Liver (tissue), 9 donors: Measurements from ENCODE around the gene EXOSC10. TPM values are rescaled to one million over a fixed set of nuclear protein-coding genes. Genes with fewer than 3 reads are reported as not detected.
"Not testable (repeated sequence)": the region's sequence is repeated elsewhere in the genome, so short reads cannot be mapped to it uniquely, and the experiment has no call there.

Experiments used
- DNase-seq: peaks from one replicate; pipeline ENCODE4 v3.0.0-alpha.2; 2017; ENCODE audit warnings: low spot score
- H3K27ac ChIP-seq, 2 donors: one replicate each; pipeline ENCODE4 v1.7.0; 2013; ENCODE audit warnings: inconsistent platforms in 2 of 2, low read length in 2 of 2, control low read depth in 1 of 2, low read depth in 1 of 2, mild to moderate bottlenecking in 1 of 2
- H3K27me3 ChIP-seq, 4 donors: one replicate each; pipeline versions ENCODE4 v1.6.1 to v1.7.0; 2013; ENCODE audit warnings: low read length in 3 of 4, inconsistent platforms in 1 of 4, mild to moderate bottlenecking in 1 of 4, moderate library complexity in 1 of 4; ENCODE audit not compliant: control insufficient read depth in 4 of 4, insufficient read depth in 4 of 4
- H3K36me3 ChIP-seq, 4 donors: one replicate each; pipeline versions ENCODE4 v1.6.1 to v1.7.0; 2013; ENCODE audit warnings: low read length in 3 of 4, mild to moderate bottlenecking in 3 of 4, low read depth in 1 of 4, moderate library complexity in 1 of 4; ENCODE audit not compliant: control insufficient read depth in 4 of 4, insufficient read depth in 3 of 4
- H3K4me1 ChIP-seq, 4 donors: one replicate each; pipeline versions ENCODE4 v1.6.1 to v1.7.0; 2013; ENCODE audit warnings: low read length in 3 of 4, mild to moderate bottlenecking in 3 of 4, moderate library complexity in 1 of 4; ENCODE audit not compliant: control insufficient read depth in 4 of 4, insufficient read depth in 4 of 4
- H3K4me3 ChIP-seq, 3 donors: one replicate each; pipeline versions ENCODE4 v1.6.1 to v1.7.0; 2013; ENCODE audit warnings: low read length in 3 of 3, control low read depth in 1 of 3, low read depth in 1 of 3, mild to moderate bottlenecking in 1 of 3
- H3K9ac ChIP-seq, 2 donors: one replicate each; pipeline ENCODE4 v1.7.0; 2013; ENCODE audit warnings: low read length in 2 of 2, mild to moderate bottlenecking in 2 of 2, moderate library complexity in 2 of 2, control low read depth in 1 of 2, low read depth in 1 of 2
- H3K9me3 ChIP-seq, 4 donors: one replicate each; pipeline versions ENCODE4 v1.6.1 to v1.7.0; 2013; ENCODE audit warnings: low read length in 3 of 4; ENCODE audit not compliant: control insufficient read depth in 4 of 4
- ATF3 ChIP-seq: IDR thresholded peaks from 2 replicates; pipeline ENCODE4 v1.6.1; 2016; ENCODE audit warnings: antibody characterized with exemption
- CTCF ChIP-seq: fragments of 150-350 bp; IDR thresholded peaks from 2 replicates; pipeline ENCODE4 v1.5.1; 2017; ENCODE audit warnings: improper control_type of control experiment, low read depth, low read length; ENCODE audit not compliant: missing input control
- EGR1 ChIP-seq, 2 donors: IDR thresholded peaks; 2 replicates each; pipeline ENCODE4 v1.6.1; 2016 to 2018; ENCODE audit warnings: antibody characterized with exemption in 2 of 2, low read depth in 2 of 2
- FOXA1 ChIP-seq: IDR thresholded peaks from 2 replicates; pipeline ENCODE4 v1.6.1; 2016; ENCODE audit warnings: antibody characterized with exemption
- FOXA2 ChIP-seq: IDR thresholded peaks from 2 replicates; pipeline ENCODE4 v1.6.1; 2016; ENCODE audit warnings: antibody characterized with exemption
- GABPA ChIP-seq, 2 donors: IDR thresholded peaks in 1 of 2; conservative IDR thresholded peaks in 1 of 2; 2 replicates each; pipeline ENCODE4 v1.6.1; 2016; ENCODE audit warnings: antibody characterized with exemption in 2 of 2, mild to moderate bottlenecking in 1 of 2, moderate library complexity in 1 of 2
- HNF4A ChIP-seq, 2 donors: conservative IDR thresholded peaks; 2 replicates each; pipeline ENCODE4 v1.6.1; 2016; ENCODE audit warnings: antibody characterized with exemption in 2 of 2, mild to moderate bottlenecking in 2 of 2
- HNF4G ChIP-seq: IDR thresholded peaks from 2 replicates; pipeline ENCODE4 v1.6.1; 2016; ENCODE audit warnings: antibody characterized with exemption
- JUND ChIP-seq, 2 donors: IDR thresholded peaks; 2 replicates each; pipeline ENCODE4 v1.6.1; 2016; ENCODE audit warnings: antibody characterized with exemption in 2 of 2
- NR2F2 ChIP-seq: IDR thresholded peaks from 2 replicates; pipeline ENCODE4 v1.6.1; 2016; ENCODE audit warnings: antibody characterized with exemption
- RAD21 ChIP-seq, 2 donors: IDR thresholded peaks; 2 replicates each; pipeline ENCODE4 v1.6.1; 2016; ENCODE audit warnings: antibody characterized with exemption in 2 of 2, mild to moderate bottlenecking in 2 of 2
- RXRA ChIP-seq, 2 donors: IDR thresholded peaks; 2 replicates each; pipeline ENCODE4 v1.6.1; 2017 to 2018; ENCODE audit warnings: antibody characterized with exemption in 2 of 2, mild to moderate bottlenecking in 1 of 2
- SP1 ChIP-seq: IDR thresholded peaks from 2 replicates; pipeline ENCODE4 v1.6.1; 2018; ENCODE audit warnings: antibody characterized with exemption, mild to moderate bottlenecking
- TAF1 ChIP-seq: conservative IDR thresholded peaks from 2 replicates; pipeline ENCODE4 v1.6.1; 2016; ENCODE audit warnings: antibody characterized with exemption, mild to moderate bottlenecking
- YY1 ChIP-seq: IDR thresholded peaks from 2 replicates; pipeline ENCODE4 v1.6.1; 2016; ENCODE audit warnings: antibody characterized with exemption, mild to moderate bottlenecking
- WGBS: extraction: QIAGEN DNeasy Blood & Tissue Kit; methylation state at CpG from one replicate; pipeline ENCODE4 v1.1.7; 2013; 5-methylcytosine and 5-hydroxymethylcytosine counted together
- polyA plus RNA-seq, 2 donors: library from polyadenylated mRNA; stranded (reverse) in 1 of 2; unstranded in 1 of 2; fragments of 200-250 nt in 1 of 2; fragments of >200 nt in 1 of 2; fragmentation: Nextera tagmentation in 1 of 2; extraction: Ambion mirVana in 1 of 2; gene quantifications; one replicate each; pipeline versions ENCODE4 v1.2.1 to v1.2.3, GENCODE V29; 2013 to 2015
- total RNA-seq, 2 donors: library from RNA; depleted of rRNA; stranded (reverse); fragments of >200 nt; gene quantifications; one replicate each; pipeline ENCODE4 v1.2.3, GENCODE V29; 2014
- TF ChIP-seq, protein P1 (sequence below): IDR thresholded peaks from 2 replicates; pipeline ENCODE4 v1.6.1; 2016; ENCODE audit warnings: antibody characterized with exemption
- TF ChIP-seq, protein P2 (sequence below): IDR thresholded peaks from 2 replicates; pipeline ENCODE4 v1.6.1; 2016; ENCODE audit warnings: antibody characterized with exemption, mild to moderate bottlenecking
- TF ChIP-seq, protein P3 (sequence below): IDR thresholded peaks from 2 replicates; pipeline ENCODE4 v1.6.1; 2016; ENCODE audit warnings: antibody characterized with exemption
- donor health status: healthy.
- donor health status: healthy.
- donor health status: healthy.
- donor health status: healthy.
- donor health status: healthy.

EXOSC10 gene
- total and polyA plus RNA-seq, 4 donors, result 11.3 to 29.2 (median 20.9) TPM

DNA sequence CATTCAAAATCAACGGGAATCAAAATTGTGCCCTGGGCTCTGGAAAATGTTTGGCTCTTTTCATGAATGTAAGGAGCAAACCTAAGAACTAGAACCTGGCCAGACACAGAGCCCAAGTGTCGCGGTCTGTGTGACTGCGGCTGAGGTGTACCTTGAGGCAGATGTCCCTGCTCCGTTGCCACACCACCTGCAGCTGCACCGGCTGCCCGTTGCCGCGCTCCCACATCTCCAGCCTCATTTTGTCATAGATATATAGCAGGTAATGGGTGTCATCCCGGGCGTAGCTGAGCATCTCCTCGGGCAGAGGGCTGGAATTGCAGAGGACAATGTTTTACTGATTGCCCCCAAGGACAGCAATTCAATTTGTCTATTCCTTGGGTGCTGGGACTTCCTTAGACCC, 18.7 kb downstream of the EXOSC10 start:
- 88% methylated on average over 12 of the region's 12 CpGs for WGBS
- Histone ChIP-seq H3K9ac (no peak overlapping the region), H3K36me3 (peaks cover 11 to 56% (median 34%) of the 10 kb centered on the region in 4 donors), H3K9me3 (no peaks in the 10 kb centered on the region), H3K4me3 (no peak overlapping the region), H3K27me3 (no peaks in the 10 kb centered on the region), H3K27ac (no peak overlapping the region), H3K4me1 (no peaks in the 10 kb centered on the region)
- DNase-seq, result no peak
- no peak for TF ChIP-seq SP1

DNA sequence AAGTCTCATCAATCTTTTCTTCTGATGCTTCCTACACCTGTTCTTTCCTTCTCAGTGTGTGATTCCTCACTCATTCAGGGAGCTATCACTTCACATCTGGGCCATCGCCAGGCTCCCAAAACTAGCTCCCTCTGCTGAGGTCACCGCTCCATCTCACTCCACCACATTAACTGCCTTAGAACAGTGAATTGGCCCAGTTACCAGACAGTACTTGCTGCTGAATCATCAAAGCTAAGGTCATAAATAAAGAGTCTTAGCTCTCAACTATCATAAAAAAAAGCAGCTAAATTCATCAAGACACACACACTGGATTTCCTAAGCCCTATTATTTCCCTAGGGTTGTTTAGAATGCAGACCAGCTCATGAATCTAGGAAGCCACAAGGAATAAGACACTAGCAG, 21.0 kb downstream of the EXOSC10 start:
- DNase-seq, result no peak
- Histone ChIP-seq H3K27ac (no peak overlapping the region), H3K9ac (no peak overlapping the region), H3K36me3 (peaks cover 17 to 74% (median 45%) of the 10 kb centered on the region in 4 donors), H3K4me1 (no peaks in the 10 kb centered on the region), H3K9me3 (no peaks in the 10 kb centered on the region), H3K4me3 (no peak overlapping the region), H3K27me3 (no peaks in the 10 kb centered on the region)
- TF ChIP-seq NR2F2 (no peak), EGR1 (IDR thresholded peaks at IDR 0.05; ENCODE audit: low read depth in 2 of 2) (no peak), ATF3 (no peak), FOXA2 (no peak), YY1 (no peak), TAF1 (no peak), CTCF (no peak), JUND (IDR thresholded peaks at IDR 0.05) (no peak), GABPA (IDR thresholded peaks at IDR 0.05 in 1 of 2, conservative IDR thresholded peaks at IDR 0.05 in 1 of 2) (no peak), SP1 (no peak), HNF4A (conservative IDR thresholded peaks at IDR 0.05) (no peak), FOXA1 (no peak), RXRA (IDR thresholded peaks at IDR 0.05) (no peak), HNF4G (no peak), RAD21 (IDR thresholded peaks at IDR 0.05) (no peak)
- TF ChIP-seq, protein P1, sequence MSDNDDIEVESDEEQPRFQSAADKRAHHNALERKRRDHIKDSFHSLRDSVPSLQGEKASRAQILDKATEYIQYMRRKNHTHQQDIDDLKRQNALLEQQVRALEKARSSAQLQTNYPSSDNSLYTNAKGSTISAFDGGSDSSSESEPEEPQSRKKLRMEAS, result no peak
- TF ChIP-seq, protein P2, sequence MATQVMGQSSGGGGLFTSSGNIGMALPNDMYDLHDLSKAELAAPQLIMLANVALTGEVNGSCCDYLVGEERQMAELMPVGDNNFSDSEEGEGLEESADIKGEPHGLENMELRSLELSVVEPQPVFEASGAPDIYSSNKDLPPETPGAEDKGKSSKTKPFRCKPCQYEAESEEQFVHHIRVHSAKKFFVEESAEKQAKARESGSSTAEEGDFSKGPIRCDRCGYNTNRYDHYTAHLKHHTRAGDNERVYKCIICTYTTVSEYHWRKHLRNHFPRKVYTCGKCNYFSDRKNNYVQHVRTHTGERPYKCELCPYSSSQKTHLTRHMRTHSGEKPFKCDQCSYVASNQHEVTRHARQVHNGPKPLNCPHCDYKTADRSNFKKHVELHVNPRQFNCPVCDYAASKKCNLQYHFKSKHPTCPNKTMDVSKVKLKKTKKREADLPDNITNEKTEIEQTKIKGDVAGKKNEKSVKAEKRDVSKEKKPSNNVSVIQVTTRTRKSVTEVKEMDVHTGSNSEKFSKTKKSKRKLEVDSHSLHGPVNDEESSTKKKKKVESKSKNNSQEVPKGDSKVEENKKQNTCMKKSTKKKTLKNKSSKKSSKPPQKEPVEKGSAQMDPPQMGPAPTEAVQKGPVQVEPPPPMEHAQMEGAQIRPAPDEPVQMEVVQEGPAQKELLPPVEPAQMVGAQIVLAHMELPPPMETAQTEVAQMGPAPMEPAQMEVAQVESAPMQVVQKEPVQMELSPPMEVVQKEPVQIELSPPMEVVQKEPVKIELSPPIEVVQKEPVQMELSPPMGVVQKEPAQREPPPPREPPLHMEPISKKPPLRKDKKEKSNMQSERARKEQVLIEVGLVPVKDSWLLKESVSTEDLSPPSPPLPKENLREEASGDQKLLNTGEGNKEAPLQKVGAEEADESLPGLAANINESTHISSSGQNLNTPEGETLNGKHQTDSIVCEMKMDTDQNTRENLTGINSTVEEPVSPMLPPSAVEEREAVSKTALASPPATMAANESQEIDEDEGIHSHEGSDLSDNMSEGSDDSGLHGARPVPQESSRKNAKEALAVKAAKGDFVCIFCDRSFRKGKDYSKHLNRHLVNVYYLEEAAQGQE, result no peak
- TF ChIP-seq, protein P3, sequence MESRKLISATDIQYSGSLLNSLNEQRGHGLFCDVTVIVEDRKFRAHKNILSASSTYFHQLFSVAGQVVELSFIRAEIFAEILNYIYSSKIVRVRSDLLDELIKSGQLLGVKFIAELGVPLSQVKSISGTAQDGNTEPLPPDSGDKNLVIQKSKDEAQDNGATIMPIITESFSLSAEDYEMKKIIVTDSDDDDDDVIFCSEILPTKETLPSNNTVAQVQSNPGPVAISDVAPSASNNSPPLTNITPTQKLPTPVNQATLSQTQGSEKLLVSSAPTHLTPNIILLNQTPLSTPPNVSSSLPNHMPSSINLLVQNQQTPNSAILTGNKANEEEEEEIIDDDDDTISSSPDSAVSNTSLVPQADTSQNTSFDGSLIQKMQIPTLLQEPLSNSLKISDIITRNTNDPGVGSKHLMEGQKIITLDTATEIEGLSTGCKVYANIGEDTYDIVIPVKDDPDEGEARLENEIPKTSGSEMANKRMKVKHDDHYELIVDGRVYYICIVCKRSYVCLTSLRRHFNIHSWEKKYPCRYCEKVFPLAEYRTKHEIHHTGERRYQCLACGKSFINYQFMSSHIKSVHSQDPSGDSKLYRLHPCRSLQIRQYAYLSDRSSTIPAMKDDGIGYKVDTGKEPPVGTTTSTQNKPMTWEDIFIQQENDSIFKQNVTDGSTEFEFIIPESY, result no peak
- 94% methylated on average over 2 of the region's 2 CpGs for WGBS

DNA sequence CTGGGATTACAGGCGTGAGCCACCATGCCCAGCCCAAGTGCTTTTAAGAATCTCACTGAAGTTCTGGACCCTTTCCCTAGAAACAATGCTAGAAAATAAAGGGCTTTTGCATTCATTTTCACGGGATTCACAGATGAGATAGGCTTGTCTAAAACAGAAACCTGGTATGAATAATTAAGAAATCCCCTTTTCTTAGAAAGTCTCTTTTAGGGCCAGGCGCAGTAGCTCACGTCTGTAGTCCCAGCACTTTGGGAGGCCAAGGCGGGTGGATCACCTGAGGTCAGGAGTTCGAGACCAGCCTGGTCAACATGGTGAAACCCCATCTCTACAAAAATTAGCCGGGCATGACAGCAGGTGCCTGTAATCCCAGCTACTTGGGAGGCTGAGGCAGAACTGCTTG, 26.3 kb downstream of the EXOSC10 start:
- H3K4me1 ChIP-seq, H3K27ac ChIP-seq, H3K27me3 ChIP-seq, H3K9me3 ChIP-seq, H3K9ac ChIP-seq, DNase-seq, H3K4me3 ChIP-seq: not testable (repeated sequence)
- H3K36me3 ChIP-seq, result peaks cover 25 to 82% (median 53%) of the 10 kb centered on the region in 4 donors
- WGBS, result 96% methylated on average over 7 of the region's 7 CpGs
